Pulmonary artery endothelial cell (primary cell): Measurements from ENCODE around the gene TRIO. TPM values are rescaled to one million over a fixed set of nuclear protein-coding genes. Genes with fewer than 3 reads are reported as not detected.
A peak's percentile ranks its signal among the peaks of the same experiment; 100 is the strongest.

Source experiments
- DNase-seq: peaks from one replicate; pipeline ENCODE4 v3.0.0-alpha.2; 2011; ENCODE audit warnings: low read depth, low spot score
- total RNA-seq: library from RNA; depleted of rRNA; stranded (reverse); fragments of >200 nt; gene quantifications from 2 replicates; pipeline ENCODE4 v1.2.3, GENCODE V29; 2014

Gene TRIO
- total RNA-seq, 1 donor from 2014 or later: 144 TPM

DNA sequence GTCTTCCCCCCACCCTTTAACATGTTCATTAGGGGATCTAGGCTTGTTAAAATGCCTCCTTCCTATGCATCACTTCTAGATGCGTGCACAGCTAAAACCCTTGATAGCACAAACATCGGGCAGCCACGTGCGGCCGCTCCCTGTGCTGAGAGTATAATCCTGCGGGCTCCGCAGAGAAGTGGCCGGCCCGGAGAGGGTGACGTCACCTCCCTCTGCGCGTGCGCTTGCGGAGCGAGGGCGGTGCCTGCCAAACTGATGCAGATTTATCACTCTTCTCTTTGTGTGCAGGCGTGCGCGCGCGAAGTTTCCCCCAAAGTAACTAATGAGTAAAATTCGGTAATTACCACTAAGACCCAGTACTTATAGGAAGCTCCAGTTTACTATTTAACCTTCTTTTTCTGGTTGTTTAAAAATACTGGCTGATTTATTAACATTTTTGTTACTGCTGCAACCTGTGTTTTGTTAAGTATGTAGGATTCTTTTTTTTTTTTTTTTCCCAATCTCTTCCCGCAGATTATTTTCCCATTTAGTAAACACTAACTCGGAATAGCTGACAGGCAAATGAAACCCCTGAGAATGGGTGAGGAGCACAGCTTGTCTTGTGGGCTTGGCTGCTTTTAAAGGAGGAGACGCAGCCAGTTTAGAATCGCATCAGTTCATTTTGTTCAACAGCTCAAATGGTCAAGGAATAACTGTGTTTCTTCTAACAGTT, 121.6 kb downstream of the TRIO start:
- DNase-seq: peak; percentile 74

DNA sequence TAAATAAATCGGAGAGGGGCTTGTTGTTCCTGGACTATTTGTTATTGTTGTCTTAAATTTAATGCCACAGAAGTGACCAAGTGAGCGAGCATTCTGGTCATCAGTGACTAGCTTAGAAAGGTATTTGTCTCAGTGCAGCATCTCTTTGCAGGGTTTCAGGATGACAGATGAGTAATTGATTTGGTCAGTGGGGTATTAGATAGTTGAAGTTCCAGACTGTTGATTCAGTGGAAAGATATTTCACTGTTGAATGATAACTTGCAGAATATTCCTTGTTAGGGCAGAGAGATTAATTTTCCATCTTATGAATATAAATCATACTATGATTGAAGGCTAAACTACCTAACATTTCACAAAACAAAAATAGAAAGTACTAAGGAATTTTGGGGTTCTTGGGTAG, 122.4 kb downstream of the TRIO start:
- DNase-seq: no peak

DNA sequence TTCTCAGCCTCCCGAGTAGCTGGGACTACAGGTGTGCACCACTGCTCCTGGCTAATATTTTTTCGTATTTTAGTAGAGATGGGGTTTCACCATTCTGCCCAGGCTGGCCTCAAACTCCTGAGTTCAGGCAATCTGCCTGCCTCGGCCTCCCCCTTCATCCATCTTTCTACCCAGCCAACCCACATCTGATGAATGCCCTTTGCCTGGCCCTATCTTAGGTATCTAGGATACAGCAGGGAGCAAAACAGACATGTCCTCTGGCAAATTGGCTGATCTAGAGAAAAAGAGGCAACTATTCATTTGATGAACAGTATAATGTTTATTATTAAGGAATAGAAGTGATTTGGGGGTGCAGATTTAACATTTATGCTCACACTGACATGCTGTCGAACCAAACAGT, 123.0 kb downstream of the TRIO start:
- DNase-seq: no peak

DNA sequence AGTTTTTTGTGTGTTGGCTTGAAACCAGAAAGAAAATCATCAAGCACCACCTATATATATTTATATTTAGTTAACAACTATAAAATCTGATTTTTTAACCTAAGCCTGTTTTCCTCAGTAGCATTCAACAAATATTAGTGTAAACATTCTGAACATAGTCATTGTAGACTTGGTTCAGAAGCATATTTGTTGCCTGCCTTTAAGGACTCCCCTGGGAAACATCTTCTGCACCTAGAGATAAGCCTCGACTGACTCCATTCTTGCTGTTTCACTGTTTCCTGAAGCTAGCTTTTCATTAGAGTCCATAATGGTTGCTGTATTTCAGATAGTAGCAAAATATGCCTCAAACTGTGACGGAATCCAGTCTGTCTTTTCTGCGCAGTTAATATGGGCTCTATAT, 123.5 kb downstream of the TRIO start:
- DNase-seq: no peak

- DNase-seq: no peak
Measured at GRCh38 chr5:14267166-14267838, 124.2 kb downstream of the TRIO start.

GRCh38 chr5:14267991-14268708, 125.0 kb downstream of the TRIO start:
- DNase-seq: no peak

GRCh38 chr5:14268738-14269137, 125.6 kb downstream of the TRIO start:
- no peak for DNase-seq

DNA sequence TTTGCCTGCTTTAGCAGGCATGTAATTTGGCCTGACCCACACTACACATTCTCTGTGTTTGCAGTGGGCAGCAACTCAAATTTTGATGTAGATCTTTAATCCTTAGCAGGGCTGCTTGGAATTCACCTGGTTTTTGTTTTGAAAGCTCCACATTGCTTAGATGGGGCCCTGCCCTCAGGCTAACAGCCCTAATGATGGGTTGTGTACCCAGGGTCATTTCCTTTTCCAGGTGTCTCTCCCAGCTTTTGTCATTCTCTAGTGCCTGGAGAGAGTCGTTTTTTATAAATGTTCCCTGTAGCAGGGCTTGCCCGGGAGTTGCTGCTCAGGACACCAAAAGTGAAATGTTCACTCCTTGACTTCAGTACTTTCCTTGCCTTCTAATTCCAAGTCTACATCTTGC, 126.3 kb downstream of the TRIO start:
- DNase-seq: no peak

DNA sequence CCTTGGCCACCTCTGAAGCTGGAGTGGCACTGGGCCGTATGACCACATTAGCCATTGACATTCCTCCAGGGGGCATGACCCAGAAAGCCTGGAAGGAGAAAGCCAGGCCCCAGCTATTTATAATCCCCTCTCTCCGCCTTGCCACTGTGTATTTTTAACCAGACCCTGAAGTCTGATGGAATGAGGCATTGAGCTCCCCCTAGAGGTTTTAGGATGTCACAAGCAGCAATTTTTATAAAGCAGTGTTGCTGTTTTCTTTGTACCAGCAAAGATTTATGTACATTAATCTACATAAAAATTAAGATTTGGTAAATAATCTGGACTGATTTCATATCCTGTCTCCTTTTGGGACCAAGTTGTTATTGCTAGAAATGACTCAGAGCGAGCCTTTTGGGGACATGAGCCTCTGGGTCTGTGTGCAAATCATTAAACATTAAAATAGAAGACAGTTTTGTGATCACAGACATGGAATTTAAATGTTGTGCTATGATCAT, 127.1 kb downstream of the TRIO start:
- no peak for DNase-seq

DNA sequence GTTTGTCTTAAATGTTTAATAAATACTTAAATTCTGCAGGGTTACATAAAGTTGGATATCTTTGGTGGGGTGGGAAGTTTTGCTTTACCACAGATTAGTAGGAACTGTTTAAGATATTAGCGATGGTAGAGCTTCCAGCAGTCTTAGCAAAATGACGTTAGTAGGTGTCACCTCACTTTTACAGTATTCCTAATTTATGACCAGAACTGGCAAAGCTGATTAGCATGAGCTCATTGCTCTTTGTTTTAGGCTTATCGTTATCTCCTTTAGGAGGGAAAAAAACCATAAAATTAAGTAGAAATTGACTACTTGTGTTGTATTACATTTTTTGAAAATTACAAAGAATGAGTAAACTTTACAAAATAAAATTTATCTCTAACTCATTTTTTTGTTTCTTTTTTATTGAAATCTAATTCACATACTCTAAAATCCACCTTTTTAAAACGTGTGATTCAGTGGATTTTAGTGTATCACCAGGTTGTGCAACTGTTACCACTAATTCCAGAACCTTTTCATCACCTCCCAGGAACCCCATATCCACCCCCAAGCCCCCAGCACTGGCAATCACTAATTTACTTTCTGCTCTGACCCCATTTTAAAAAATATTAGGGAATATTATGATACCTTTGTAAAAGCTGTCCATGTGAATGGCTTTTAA, 129.5 kb downstream of the TRIO start:
- no peak for DNase-seq

- no peak for DNase-seq
Measured at GRCh38 chr5:14273207-14273767, 130.1 kb downstream of the TRIO start.

GRCh38 chr5:14276380-14276779, 133.2 kb downstream of the TRIO start:
- DNase-seq: no peak

DNA sequence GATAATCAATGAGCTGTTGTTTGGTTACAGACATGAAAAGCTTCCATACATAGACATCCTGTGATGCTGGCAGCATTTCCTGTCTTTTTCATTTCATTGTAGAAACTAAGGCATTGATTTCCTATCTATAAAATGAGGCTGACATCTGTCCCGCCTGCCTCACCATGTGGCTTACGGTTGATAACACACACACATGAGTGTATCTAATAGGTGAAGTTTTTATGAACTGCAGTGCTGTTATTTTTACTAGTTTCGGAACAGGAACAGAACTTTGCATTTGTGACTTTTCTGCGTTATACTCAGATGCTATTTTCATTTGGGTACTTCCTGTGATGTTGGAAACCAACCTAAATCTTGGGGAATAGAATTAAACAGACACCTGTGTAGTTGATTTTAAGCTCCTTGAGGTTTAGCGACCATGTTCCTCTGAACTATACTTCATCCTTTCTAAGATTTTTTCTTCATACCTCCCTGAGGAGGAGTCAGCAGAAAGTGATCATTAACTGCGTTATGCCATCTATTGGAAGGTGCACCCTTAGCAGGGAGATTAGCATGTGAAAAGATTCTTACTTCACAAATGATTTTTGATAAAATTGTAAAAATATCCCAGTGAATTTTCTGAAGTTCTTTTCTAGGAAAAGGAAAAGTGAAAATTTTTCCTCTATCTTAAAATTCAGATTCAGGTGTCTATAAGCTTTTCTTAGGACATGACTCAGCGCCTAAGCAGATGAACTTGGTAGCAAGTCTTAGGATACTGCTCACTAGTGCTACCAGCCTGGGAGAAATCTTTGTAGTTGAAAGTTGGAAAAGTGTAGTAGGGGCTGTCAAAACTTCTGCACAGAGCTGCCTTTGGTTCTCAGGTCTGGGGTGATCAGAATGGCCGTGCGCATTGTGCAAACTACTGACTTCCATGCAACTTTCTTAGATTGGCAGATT, 134.5 kb downstream of the TRIO start:
- no peak for DNase-seq

GRCh38 chr5:14280294-14280854, 137.2 kb downstream of the TRIO start:
- DNase-seq: no peak

DNA sequence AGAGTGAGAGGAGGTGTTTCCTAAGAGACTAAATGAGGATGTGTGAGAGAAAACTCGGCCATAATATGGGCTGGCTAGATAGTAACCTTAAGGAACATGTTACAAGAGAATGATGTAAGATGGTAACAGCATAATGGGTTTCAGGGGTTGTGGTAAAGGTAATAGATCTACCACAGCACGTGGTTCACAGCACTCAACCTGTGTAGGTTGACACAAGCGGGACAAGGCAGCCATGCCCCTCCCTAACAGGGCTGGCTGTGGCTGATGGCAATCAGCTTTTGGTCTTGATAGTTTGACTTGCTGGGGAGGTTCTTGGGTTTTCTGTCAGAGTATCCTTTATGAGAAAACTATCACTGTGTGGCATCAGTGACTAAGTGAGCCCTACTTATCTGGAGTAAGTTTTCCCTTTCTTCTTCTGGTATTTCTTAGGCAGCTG, 138.6 kb downstream of the TRIO start:
- no peak for DNase-seq

GRCh38 chr5:14283139-14283538, 140.0 kb downstream of the TRIO start:
- no peak for DNase-seq

GRCh38 chr5:14284392-14285148, 141.4 kb downstream of the TRIO start:
- DNase-seq: no peak

GRCh38 chr5:14286007-14286406, 142.9 kb downstream of the TRIO start:
- DNase-seq: no peak
